Choroid plexus epithelial cell (primary cell): ENCODE measurements around the gene AHRR.

ENCODE experiments used
- DNase-seq: peaks from one replicate; pipeline ENCODE4 v3.0.0-alpha.2; 2010; ENCODE audit warnings: low read depth
- H3K4me3 ChIP-seq: 2 replicates; pipeline ENCODE4 v1.5.1; 2011; ENCODE audit warnings: low read depth, mild to moderate bottlenecking, control low read depth, low read length, moderate library complexity
- TF ChIP-seq, protein P1 (sequence below): conservative IDR thresholded peaks from 2 replicates; pipeline ENCODE4 v1.5.1; 2011; ENCODE audit warnings: low read depth, mild to moderate bottlenecking, control low read depth, inconsistent platforms, low read length, moderate library complexity

The AHRR gene

DNA sequence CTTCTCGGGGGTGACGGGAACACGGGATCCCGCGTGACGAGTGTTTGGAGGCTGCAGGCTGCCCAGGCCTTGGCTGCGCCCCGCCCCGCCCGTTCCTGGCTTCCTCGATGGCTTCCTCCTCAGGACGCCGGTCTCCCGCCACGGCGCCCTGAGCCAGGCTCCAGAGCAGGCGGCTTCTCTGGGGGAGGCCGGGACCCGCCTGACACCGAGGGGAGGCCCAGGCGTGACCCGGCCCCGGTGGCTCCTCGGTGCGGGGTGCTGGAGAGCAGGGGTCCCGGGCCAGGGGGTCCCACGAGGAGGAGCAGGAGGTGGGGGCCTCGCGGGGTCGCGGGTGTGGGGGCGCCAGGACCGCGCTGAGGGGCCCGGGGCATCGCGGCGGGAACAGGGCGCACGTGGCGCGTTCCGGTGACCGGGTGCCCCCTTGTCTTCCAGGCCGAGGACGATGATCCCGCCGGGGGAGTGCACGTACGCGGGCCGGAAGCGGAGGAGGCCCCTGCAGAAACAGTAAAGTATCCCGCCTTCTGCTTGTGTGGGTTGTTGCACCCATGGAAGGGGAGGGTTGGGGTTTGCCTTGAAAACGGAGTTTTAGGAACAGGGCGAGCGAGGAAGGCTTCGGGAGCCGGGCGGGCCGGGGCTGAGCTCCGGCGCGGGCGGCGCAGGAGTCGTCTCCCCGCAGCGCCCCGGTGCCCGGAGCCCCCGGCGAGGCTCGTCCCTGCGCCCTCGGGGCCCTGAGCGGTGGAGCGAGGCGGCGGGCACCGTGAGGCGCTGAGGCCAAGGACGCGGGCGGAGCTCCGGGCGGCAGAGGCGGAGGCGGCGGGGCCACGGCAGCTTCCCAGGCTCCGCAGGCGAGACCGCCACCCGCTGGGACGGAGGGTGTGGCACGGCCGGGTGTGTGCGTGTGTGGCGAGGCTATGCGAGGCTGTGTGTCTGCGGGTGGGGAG lies 22.2 kb downstream of the AHRR start:
- peak; percentile 75 for DNase-seq
- peak overlapping the region; percentile 43 for H3K4me3 ChIP-seq
- TF ChIP-seq, protein P1, sequence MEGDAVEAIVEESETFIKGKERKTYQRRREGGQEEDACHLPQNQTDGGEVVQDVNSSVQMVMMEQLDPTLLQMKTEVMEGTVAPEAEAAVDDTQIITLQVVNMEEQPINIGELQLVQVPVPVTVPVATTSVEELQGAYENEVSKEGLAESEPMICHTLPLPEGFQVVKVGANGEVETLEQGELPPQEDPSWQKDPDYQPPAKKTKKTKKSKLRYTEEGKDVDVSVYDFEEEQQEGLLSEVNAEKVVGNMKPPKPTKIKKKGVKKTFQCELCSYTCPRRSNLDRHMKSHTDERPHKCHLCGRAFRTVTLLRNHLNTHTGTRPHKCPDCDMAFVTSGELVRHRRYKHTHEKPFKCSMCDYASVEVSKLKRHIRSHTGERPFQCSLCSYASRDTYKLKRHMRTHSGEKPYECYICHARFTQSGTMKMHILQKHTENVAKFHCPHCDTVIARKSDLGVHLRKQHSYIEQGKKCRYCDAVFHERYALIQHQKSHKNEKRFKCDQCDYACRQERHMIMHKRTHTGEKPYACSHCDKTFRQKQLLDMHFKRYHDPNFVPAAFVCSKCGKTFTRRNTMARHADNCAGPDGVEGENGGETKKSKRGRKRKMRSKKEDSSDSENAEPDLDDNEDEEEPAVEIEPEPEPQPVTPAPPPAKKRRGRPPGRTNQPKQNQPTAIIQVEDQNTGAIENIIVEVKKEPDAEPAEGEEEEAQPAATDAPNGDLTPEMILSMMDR = no peak

DNA sequence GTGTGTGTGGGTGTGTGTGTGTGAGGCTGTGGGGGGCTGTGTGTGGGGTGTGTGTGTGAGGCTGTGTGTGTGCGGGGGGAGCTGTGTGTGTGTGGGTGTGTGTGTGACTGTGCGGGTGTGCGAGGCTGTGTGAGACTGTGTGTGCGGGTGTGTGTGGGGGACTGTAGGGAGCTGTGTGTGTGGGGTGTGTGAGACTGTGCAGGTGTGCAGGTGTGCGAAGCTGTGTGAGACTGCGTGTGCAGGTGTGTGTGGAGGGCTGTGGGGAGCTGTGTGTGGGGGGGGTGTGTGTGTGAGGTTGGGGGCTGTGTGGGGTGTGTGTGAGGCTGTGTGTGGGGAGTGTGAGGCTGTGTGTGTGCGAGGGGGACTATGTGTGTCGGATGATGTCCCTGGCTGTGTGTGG lies 23.2 kb downstream of the AHRR start:
- no peak for DNase-seq
- TF ChIP-seq, protein P1 = no peak

DNA sequence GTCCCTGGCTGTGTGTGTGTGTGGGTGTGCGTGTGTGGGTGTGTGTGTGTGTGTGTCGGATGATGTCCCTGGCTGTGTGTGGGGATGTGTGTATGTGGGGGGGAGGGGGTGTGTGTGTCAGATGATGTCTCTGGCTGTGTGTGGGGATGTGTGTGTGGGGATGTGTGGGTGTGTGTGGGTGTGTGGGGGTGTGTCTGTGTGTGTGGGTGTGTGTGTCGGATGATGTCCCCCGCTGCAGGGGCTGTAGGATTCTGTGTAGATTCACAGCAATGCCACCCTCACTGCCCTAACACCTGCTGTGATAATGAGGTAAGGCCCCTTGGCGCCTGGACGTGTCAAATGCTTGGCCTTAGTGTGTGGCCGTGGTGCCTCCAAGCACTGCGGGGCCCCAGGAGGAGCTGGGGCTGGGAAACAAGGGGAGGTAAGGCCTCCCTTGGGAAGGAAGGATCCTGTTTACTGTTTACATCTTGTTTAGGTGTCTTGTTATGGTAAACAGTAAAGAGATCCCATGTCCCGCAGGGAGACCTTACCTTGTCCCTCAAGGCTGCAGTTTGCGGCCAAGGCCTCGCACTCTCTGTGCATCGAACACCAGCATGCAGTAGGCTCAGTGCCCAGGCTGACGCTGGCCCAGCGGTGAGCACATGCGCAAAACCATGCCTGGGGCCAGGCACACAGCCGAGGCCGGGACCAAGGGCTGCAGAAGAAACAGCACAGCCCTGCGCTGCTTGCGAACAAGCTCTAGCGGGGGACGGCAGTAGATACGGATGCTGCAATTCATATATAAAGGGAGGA lies 24.1 kb downstream of the AHRR start:
- TF ChIP-seq, protein P1 = no peak
- no peak overlapping the region for H3K4me3 ChIP-seq
- peak; percentile 51 for DNase-seq

More for the DNA sequence above, 23.2 kb downstream of the AHRR start:
- H3K4me3 ChIP-seq = no peak overlapping the region

DNA sequence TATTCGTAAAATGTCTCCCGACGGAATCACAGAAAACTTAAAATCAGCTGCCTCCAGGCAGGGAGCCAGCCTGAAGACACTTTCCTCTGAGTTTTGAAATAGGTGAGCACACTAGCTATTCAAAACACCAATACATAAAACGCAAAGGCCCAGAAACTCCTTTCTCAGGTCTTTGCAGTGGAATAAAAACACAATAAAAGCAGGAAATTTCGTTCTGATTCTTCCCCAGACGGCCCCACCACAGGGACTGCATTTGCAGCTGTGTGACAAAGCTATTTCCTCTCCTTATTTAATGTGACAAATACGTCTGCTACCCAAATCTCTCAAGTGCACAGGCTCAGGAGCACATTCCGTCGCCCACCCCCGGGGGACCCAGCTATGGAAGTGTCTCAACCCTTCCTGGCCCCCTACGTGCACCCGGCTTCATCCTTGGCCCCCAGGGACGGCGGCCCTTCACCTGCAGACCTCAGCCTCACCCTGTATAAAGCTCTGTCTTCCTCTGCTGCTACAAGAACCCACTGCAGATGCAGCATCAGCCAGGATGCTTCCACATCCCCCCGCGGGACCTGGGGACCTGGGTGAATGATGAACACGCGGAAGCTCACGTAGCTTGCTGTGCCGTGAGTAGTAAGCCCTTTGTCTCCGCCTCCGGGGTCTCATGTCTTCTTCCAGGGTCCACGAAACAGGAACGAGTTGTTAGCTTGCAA lies 24.9 kb downstream of the AHRR start:
- no peak overlapping the region for H3K4me3 ChIP-seq
- DNase-seq = no peak
- TF ChIP-seq, protein P1 = no peak

DNA sequence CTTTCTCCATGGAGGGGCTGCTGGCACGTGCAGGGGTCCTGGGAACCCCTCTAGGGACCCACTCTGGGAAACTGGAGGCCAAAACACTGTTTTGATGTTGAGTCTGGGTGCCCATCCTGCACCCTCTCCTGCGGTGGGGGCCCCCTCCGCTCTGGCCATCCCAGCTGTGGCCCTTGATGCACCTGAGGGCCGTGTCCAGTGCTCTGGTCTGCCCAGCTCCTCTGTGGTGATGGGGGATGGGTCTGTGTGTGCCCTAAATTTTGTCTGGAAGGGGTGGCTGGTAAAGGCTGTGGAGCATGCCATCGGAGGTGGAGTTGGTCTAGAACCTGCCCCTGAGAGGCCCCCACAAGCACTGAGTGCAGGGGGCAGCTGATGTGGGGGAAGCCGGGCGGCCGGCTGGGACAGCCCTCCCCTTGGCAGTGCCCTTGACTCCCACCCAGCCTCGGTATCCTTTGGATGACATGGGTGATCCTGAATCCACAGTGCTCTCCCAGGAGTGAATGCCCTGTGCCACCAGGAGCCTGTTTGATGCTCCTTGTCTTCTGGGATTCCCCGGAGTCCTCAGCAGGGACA lies 26.3 kb downstream of the AHRR start:
- no peak for DNase-seq
- H3K4me3 ChIP-seq = no peak overlapping the region
- TF ChIP-seq, protein P1 = no peak

GRCh38 chr5:348726-349125 lies 27.2 kb downstream of the AHRR start:
- no peak for DNase-seq
- no peak overlapping the region for H3K4me3 ChIP-seq
- TF ChIP-seq, protein P1 = no peak
